OCI-LY7 (cell line): Measurements from ENCODE around the gene ABHD12. TPM values are rescaled to one million over a fixed set of nuclear protein-coding genes. Genes with fewer than 3 reads are reported as not detected.

Source experiments
- BruUV-seq: library from RNA; stranded (reverse); fragments of 400-500 nt; replicated peaks from 2 replicates; lab custom pipeline; 2021; lab: Mats Ljungman, UMichigan
- CTCF ChIA-PET: fragments of 300-600 bp; sonication (Branson Sonifier 250); formaldehyde crosslinking; loops from one replicate; lab custom pipeline; 2022; ENCODE audit warnings: antibody characterized with exemption; ENCODE audit not compliant: unreplicated experiment; lab: Charles Lee
- POLR2A ChIA-PET: fragments of 300-600 bp; sonication (Branson Sonifier 250); formaldehyde crosslinking; loops from one replicate; lab custom pipeline; 2022; ENCODE audit warnings: antibody characterized with exemption; lab: Charles Lee
- DNase-seq: peaks from one replicate; pipeline ENCODE4 v3.0.0-alpha.2; 2015; ENCODE audit warnings: low spot score
- H2AFZ ChIP-seq: fragments of 200-600 bp; sonication (generic), shearing (Covaris generic); 2 replicates; pipeline ENCODE4 v1.6.1; 2014; ENCODE audit warnings: mild to moderate bottlenecking, antibody characterized with exemption, low read length, moderate library complexity
- H3K27ac ChIP-seq: fragments of 200-600 bp; sonication (generic); 2 replicates; pipeline ENCODE4 v1.5.1; 2014; ENCODE audit warnings: mixed run types, low read depth, mild to moderate bottlenecking, moderate library complexity, low read length, inconsistent platforms; ENCODE audit not compliant: poor library complexity, severe bottlenecking
- H3K36me3 ChIP-seq: fragments of 200-600 bp; sonication (generic); 2 replicates; pipeline ENCODE4 v1.6.1; 2014; ENCODE audit warnings: mild to moderate bottlenecking, antibody characterized with exemption, low read length, moderate library complexity, mixed read lengths; ENCODE audit not compliant: insufficient read depth
- H3K4me1 ChIP-seq: fragments of 200-600 bp; sonication (generic); 2 replicates; pipeline ENCODE4 v1.5.1; 2014; ENCODE audit warnings: mild to moderate bottlenecking, low read length; ENCODE audit not compliant: insufficient read depth, poor library complexity, severe bottlenecking
- H3K4me2 ChIP-seq: fragments of 200-600 bp; sonication (generic); 2 replicates; pipeline ENCODE4 v1.6.1; 2014; ENCODE audit warnings: mild to moderate bottlenecking, low read length
- H3K4me3 ChIP-seq: fragments of 200-600 bp; sonication (generic); 2 replicates; pipeline ENCODE4 v1.5.1; 2014; ENCODE audit warnings: mild to moderate bottlenecking, low read depth, low read length; ENCODE audit not compliant: poor library complexity, severe bottlenecking
- H3K79me2 ChIP-seq: fragments of 200-600 bp; sonication (generic); 2 replicates; pipeline ENCODE4 v1.6.1; 2016; ENCODE audit warnings: low read depth, mild to moderate bottlenecking, low read length, moderate library complexity, mixed read lengths; ENCODE audit not compliant: insufficient read depth
- H3K9me2 ChIP-seq: fragments of 200-600 bp; sonication (generic); 2 replicates; pipeline ENCODE4 v1.6.1; 2016; ENCODE audit warnings: mild to moderate bottlenecking, low read length, mixed read lengths; ENCODE audit not compliant: insufficient read depth
- H3K9me3 ChIP-seq: fragments of 200-600 bp; sonication (generic); 2 replicates; pipeline ENCODE4 v1.6.1; 2014; ENCODE audit warnings: mild to moderate bottlenecking, mixed run types, low read length, mixed read lengths
- H4K20me1 ChIP-seq: fragments of 200-600 bp; sonication (generic); 2 replicates; pipeline ENCODE4 v1.6.1; 2014; ENCODE audit warnings: mild to moderate bottlenecking, antibody characterized with exemption, low read length, moderate library complexity, mixed read lengths; ENCODE audit not compliant: insufficient read depth
- EZH2phosphoT487 ChIP-seq: fragments of 200-600 bp; sonication (generic); IDR thresholded peaks from 2 replicates; pipeline ENCODE4 v1.6.1; 2018; ENCODE audit warnings: low read depth, borderline replicate concordance, mild to moderate bottlenecking, mixed run types, antibody characterized with exemption, low read length, moderate library complexity, mixed read lengths
- intact Hi-C: fragments of 100-400 bp; cut with micrococcal nuclease; formaldehyde crosslinking; loops from one replicate; pipeline ENCODE4 v1.10.0; 2022; ENCODE audit not compliant: unreplicated experiment
- total RNA-seq, 2 experiments: library from RNA; depleted of rRNA in 1 of 2; stranded (reverse); fragments of >200 nt in 1 of 2; shearing (Covaris generic) in 1 of 2; gene quantifications; 2 replicates each; pipeline ENCODE4 v1.2.3, GENCODE V29; 2014 to 2022
- TF ChIP-seq, protein P1 (sequence below): fragments of 200-600 bp; sonication (generic); conservative IDR thresholded peaks from 2 replicates; pipeline ENCODE4 v1.5.1; 2014; ENCODE audit warnings: mild to moderate bottlenecking, antibody characterized with exemption, low read length, moderate library complexity, mixed read lengths

The ABHD12 gene
- total RNA-seq, 2 experiments from 2014 or later: 10.6 to 12.9 TPM

DNA sequence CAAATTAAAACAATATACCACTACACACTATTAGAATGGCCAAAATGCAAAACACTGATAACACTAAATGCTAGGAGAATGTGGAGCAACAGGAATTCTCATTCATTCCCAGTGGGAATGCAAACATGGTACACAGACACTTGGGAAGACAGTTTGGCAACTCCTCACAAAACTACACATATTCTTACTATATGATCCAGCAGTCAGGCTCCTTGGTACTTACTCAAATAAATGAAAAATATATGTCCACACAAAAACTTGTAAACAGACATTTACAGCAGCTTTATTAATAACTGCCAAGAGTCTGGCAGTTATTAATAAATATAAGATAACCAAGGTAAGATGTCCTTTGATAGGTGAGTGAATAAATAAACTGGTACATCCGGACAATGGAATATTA lies 44.9 kb downstream of the ABHD12 start:
- Histone ChIP-seq H3K79me2 (no peaks in the 10 kb centered on the region), H3K9me3 (no peaks in the 10 kb centered on the region), H4K20me1 (0 out of 2 replicates have a peak, but pooled peaks cover 8% of the 10 kb centered on the region), H3K9me2 (no peaks in the 10 kb centered on the region), H3K4me3 (no peak overlapping the region), H3K4me1 (no peaks in the 10 kb centered on the region), H2AFZ (no peak overlapping the region), H3K4me2 (no peak overlapping the region), H3K27ac (no peak overlapping the region), H3K36me3 (no peaks in the 10 kb centered on the region)
- intact Hi-C loops: no loop called here
- DNase-seq: no peak
- ChIA-PET CTCF (no interaction called here), POLR2A (no interaction called here)
- BruUV-seq: no TSS peak
- TF ChIP-seq, protein P1, sequence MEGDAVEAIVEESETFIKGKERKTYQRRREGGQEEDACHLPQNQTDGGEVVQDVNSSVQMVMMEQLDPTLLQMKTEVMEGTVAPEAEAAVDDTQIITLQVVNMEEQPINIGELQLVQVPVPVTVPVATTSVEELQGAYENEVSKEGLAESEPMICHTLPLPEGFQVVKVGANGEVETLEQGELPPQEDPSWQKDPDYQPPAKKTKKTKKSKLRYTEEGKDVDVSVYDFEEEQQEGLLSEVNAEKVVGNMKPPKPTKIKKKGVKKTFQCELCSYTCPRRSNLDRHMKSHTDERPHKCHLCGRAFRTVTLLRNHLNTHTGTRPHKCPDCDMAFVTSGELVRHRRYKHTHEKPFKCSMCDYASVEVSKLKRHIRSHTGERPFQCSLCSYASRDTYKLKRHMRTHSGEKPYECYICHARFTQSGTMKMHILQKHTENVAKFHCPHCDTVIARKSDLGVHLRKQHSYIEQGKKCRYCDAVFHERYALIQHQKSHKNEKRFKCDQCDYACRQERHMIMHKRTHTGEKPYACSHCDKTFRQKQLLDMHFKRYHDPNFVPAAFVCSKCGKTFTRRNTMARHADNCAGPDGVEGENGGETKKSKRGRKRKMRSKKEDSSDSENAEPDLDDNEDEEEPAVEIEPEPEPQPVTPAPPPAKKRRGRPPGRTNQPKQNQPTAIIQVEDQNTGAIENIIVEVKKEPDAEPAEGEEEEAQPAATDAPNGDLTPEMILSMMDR: no peak
- no peak for TF ChIP-seq EZH2phosphoT487

DNA sequence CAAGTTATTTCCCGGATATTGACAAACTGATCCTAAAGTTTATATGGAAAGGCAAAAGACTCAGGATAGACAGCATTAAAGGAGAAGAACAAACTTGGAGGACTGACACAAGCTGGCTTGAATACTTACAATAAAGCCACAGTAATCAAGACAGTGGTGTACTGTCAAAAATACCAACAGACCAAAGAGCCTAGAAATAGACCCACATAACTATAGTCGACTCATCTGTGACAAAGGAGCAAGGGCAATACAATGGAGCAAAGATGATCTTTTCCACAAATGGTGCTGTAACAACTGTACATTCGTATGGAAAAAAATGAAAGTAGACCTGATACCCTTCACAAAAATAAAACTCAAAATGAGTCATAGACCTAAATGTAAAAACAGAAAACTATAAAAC lies 46.0 kb downstream of the ABHD12 start:
- H2AFZ ChIP-seq: no peak overlapping the region
- POLR2A ChIA-PET: no interaction called here
- no peak overlapping the region for H3K27ac ChIP-seq
- no peaks in the 10 kb centered on the region for H3K36me3 ChIP-seq
- CTCF ChIA-PET: no interaction called here
- no peak overlapping the region for H3K4me3 ChIP-seq
- DNase-seq: no peak
- no peaks in the 10 kb centered on the region for H3K79me2 ChIP-seq
- TF ChIP-seq EZH2phosphoT487: no peak
- TF ChIP-seq, protein P1: no peak
- H3K9me2 ChIP-seq: no peaks in the 10 kb centered on the region
- H3K4me2 ChIP-seq: no peak overlapping the region
- H3K9me3 ChIP-seq: no peaks in the 10 kb centered on the region
- intact Hi-C loops: no loop called here
- H3K4me1 ChIP-seq: no peaks in the 10 kb centered on the region
- no TSS peak for BruUV-seq
- H4K20me1 ChIP-seq: 0 out of 2 replicates have a peak, but pooled peaks cover 8% of the 10 kb centered on the region

DNA sequence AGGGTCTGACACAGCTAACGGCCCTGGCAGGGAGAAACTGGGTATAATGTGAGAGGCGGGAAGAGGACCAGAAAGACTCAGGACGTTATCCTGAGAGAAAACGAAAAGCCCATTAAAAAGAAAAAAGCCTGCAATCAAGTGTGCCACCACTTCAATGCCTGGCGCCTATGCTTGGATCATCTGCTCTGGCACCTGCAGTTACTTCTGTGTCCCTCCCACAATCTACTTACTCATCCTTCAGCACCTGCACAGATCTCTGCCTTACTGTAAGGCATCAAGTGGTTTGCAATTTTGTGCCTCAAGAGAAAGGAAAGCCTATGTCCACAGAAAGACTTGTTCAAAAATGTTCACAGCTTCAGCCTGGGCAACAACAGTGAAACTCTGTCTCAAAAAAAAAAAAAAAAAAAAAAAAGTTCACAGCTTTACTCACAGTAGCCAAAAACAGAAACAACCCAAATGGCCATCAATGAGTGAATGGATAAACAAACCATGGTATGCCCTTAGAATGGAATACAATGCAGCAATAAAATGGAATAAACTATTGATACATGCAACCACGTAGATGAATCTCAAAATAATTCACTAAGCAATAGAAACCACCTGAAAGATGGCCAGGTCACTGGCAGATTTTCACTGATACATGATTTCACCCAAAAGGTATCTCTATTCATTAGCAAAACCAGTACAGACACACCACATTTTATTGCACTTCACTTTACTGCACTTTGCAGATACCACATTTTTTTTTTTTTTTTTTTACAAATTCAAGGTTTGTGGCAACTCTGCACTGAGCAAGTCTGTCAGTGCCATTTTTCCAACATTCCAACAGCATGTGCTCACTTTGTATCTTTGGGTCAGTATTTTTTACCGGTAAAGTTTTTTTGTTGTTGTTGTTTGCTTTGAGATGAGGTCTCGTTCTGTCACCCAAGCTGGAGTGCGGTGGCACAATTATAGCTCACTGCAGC lies 48.6 kb downstream of the ABHD12 start:
- no TSS peak for BruUV-seq
- intact Hi-C loops: no loop called here
- Histone ChIP-seq H2AFZ (no peak overlapping the region), H3K36me3 (no peaks in the 10 kb centered on the region), H3K9me3 (no peaks in the 10 kb centered on the region), H3K79me2 (no peaks in the 10 kb centered on the region), H3K4me3 (no peak overlapping the region), H3K27ac (no peak overlapping the region), H3K9me2 (no peaks in the 10 kb centered on the region), H3K4me2 (no peak overlapping the region), H4K20me1 (0 out of 2 replicates have a peak, but pooled peaks cover 8% of the 10 kb centered on the region), H3K4me1 (no peaks in the 10 kb centered on the region)
- no peak for DNase-seq
- ChIA-PET POLR2A (interaction anchor here (0.9 kb wide), 1 partner anchor 109 kb away, joined by 3 read pairs; no protein-coding TSS in a partner anchor), CTCF (no interaction called here)
- TF ChIP-seq, protein P1: no peak
- TF ChIP-seq EZH2phosphoT487: no peak
